Measurements from ENCODE around the gene EWSR1.

EWSR1 gene

GRCh38 chr22:29306835-29307595 lies 38.9 kb downstream of the EWSR1 start:
- no peak for DNase-seq

GRCh38 chr22:29307596-29308147 lies 39.6 kb downstream of the EWSR1 start:
- DNase-seq: no peak

DNA sequence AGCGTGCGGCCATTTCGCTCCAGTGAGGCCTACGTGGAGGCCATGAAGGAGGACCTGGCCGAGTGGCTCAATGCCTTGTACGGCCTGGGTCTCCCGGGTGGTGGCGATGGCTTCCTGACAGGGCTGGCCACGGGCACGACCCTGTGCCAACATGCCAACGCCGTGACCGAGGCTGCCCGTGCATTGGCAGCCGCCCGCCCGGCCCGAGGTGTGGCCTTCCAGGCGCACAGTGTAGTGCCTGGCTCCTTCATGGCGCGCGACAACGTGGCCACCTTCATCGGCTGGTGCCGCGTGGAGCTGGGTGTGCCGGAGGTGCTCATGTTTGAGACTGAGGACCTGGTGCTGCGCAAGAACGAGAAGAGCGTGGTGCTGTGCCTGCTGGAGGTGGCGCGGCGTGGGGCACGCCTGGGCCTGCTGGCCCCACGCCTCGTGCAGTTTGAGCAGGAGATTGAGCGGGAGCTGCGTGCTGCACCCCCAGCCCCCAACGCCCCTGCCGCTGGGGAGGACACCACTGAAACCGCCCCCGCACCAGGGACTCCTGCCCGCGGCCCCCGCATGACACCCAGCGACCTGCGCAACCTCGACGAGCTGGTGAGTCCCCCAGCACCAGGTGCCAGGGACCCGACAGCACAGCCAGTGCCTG lies 40.2 kb downstream of the EWSR1 start:
- DNase-seq: no peak

- no peak for DNase-seq
These were observed 40.8 kb downstream of the EWSR1 start for GRCh38 chr22:29308791-29309262.

- DNase-seq: no peak
These were observed 41.4 kb downstream of the EWSR1 start for GRCh38 chr22:29309332-29310064.

DNA sequence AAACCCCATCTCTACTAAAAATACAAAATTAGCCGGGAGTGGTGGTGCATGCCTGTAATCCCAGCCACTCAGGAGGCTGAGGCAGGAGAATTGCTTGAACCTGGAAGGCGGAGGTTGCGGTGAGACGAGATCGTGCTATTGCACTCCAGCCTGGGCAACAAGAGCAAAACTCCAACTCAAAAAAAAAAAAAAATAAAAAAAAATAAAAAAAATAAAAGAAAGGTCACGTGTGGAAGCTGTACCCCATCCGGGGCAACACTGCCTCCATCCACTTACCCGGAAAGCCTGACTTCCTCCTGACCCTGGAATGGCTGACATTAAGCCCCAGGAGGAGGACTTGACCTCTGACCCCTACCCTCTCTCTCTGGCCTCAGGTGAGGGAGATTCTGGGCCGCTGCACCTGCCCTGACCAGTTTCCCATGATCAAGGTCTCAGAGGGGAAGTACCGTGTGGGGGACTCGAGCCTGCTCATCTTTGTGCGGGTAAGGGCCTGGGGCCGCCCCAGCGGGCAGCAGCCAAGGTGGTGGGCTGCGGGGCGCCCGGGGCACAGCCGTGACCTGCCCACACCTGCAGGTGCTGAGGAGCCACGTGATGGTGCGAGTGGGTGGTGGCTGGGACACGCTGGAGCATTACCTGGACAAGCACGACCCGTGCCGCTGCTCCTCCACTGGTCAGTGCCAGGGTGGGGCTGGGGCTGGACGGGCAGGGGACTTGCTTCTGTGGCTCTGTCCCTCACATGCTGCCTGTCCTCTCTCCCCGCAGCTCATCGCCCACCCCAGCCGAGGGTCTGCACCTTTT lies 42.2 kb downstream of the EWSR1 start:
- DNase-seq: no peak

GRCh38 chr22:29310863-29311339 lies 42.8 kb downstream of the EWSR1 start:
- no peak for DNase-seq

- DNase-seq: no peak
These were observed 43.6 kb downstream of the EWSR1 start for GRCh38 chr22:29311464-29312217.

- DNase-seq: no peak
These were observed 44.4 kb downstream of the EWSR1 start for GRCh38 chr22:29312218-29313125.

GRCh38 chr22:29313126-29313575 lies 45.1 kb downstream of the EWSR1 start:
- DNase-seq: no peak

GRCh38 chr22:29313576-29314466 lies 45.8 kb downstream of the EWSR1 start:
- no peak for DNase-seq

DNA sequence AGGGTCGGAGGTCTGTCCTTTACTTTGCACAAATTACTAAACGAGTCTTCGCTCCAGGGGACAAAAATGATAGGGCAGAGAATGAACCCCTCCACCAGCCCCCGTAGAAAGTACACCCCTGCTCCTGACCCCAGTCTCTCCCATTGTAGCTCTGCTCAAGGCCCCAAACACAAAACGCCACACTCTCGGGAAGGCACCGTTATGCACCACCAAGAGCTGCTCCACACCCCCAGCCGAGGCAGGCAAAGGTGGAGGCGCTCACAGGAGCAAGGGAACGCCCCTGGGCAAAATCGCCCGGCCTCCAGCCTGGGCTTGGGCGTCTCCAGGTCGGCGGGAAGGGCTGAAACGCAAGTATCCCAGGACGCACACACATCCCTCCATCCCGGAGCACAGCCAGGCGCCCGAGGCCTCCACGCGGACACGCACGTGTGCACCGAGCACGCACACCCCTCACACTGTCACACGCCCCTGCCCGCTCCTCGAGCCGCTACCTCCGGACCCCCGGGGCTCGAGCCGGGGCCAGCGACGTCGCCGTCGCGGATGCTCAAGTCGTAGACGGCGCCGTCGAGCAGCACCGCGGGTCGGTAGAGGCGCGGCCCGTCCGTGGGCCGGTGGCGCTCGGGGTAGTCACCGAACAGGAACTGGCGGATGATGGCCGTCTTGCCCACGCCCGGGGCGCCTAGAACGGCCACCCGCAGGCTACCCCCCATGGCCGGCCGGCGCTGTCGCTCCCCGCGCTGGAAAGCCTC lies 46.6 kb downstream of the EWSR1 start:
- no peak for DNase-seq

- DNase-seq: no peak
These were observed 47.4 kb downstream of the EWSR1 start, which contains the start of gene RASL10A for GRCh38 chr22:29315286-29316140. Gene RASL10A, minus strand, starts transcription at chr22:29315697. Its CDS starts 451 bp downstream, at chr22:29315246.

GRCh38 chr22:29316141-29316828 lies 48.2 kb downstream of the EWSR1 start:
- DNase-seq: no peak

DNA sequence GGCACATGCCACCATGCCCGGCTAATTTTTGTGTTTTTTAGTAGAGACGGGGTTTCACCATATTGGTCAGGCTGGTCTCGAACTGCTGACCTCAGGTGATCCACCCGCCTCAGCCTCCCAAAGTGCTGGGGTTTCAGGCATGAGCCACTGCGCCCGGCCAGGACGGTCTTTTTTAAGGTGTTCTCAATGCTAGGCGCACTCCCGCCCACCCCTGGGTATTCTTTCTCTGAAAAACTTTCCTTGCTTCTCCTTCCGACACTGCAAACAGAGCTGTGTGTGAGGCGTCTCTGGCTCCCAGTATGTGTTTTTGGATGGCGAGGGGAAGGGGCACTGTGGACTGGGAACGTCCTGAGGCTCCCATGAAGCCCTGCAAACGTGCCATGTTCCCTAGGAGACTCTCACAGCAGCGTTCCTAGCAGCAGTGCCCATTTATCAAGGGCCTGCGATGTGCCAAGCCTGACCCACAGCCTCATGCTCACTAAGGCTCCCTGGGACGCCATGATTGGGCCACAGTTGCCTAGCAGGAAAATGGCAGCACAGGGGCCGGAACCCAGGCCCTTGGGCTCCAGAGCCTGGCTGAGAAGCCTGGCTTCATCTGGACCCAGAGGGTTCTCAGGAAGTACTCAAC lies 49.9 kb downstream of the EWSR1 start:
- no peak for DNase-seq

GRCh38 chr22:29319072-29319471 lies 51.0 kb downstream of the EWSR1 start:
- no peak for DNase-seq

All from NCI-H1436 treated with DMSO at 0.1 percent for 48 hours (cell line).